ENCODE results near the gene SOX9.

Gene SOX9

GRCh38 chr17:72165192-72165866 is 44.5 kb downstream of the SOX9 start:
- no peak for DNase-seq

- no peak for DNase-seq
These were observed 45.1 kb downstream of the SOX9 start for GRCh38 chr17:72165867-72166439.

DNA sequence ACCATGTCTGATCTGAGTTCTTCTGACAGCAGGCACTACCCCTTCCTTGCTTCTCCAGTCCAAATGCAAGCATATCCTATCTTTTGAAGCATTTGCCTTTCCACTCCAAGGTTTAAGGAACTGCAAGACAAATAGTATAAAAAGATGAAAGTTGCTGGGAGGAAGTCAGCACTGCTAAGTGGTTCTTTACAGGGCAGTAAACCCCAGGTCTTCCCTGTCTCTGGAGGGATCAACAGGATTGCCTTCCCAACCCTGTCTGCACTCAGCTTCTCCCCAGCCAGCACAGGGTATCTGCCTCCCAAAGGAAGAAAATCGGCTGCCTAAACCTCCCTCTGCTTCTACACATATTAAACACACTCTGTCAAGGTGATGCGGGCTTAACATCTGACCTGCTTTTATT is 46.8 kb downstream of the SOX9 start:
- no peak for DNase-seq

DNA sequence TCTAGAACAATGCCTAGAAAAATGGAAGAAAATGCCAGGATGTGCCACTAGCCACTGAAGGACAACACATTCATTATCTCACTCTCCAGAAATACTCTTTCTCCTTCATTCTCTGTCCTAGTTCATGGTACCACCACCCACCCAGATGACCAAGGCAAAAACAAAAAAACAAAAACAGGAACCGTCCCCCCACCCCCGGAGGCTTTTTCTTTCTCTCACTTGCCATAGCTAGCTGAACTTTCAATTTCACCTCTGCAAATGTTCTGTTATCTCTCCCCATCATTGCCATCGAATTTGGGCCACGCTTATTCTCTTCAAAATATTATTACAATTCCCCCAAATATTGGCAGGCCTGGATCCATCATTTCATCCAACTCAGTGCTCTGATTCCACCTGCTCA is 49.0 kb downstream of the SOX9 start:
- DNase-seq = no peak

- DNase-seq = no peak
These were observed 51.2 kb downstream of the SOX9 start for GRCh38 chr17:72171703-72172667.

DNA sequence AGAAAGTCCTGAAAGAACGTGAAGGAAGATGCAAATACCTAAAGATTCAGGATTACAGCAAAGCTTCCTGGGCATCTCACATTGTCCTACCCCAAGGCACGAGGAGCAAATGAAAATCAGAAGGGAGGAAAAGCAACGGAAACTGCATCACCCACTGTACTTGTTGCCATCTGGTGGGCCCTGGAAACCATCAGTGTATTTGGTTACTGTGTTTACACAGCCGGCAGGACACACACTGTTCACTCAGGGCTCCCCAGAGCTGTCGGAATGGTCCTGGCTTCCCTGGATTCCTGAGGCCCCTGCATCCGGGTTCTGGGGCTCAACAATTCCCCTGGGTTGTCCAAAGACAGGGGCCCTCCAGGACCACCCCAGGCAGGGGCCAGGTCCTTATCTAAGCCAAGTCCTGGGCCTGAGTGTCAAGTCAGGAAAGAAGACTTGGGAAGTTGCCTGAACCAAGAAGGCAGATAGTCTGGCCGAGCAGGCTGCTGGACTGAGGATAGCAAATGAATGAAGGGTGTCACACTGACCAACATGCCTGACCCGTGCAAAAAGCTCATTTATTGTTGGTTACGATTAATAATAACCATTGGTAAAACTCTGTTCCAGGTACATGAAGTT is 52.8 kb downstream of the SOX9 start:
- no peak for DNase-seq

DNA sequence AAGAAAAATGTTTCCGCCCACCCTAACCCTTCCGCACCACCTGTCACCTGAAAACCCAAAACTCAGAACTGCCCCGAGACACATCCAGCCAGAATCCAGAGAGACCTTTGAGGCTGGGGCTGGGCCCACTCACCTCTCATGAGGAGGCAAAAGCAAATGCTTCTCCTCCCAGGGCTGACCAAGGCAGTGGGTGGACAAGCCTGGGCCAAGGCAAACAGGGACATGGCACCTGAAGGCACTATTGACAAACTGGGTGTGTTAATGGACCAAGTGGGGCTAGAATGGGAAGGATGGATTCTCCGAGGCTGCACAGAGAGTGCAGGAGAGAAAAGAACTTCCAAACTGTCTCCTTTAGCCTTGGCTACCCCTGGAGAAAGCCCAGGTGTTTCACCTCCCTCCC is 54.4 kb downstream of the SOX9 start:
- no peak for DNase-seq
